HG03095 (cell line): Measurements from ENCODE around the gene TRIM50.
"Not testable (repeated sequence)": the region's sequence is repeated elsewhere in the genome, so short reads cannot be mapped to it uniquely, and the experiment has no call there.

ENCODE experiments used
- ATAC-seq: cut with Tn5 transposase; IDR thresholded peaks from one replicate; pipeline ENCODE4 v1.9.1; 2021; ENCODE audit warnings: moderate library complexity; ENCODE audit not compliant: unreplicated experiment

Gene TRIM50

GRCh38 chr7:73327922-73328321, at the start of gene TRIM50, which contains the start of gene FKBP6:
Gene TRIM50, minus strand, starts transcription at chr7:73328082. Its CDS starts 3,295 bp downstream, at chr7:73324787.
Gene FKBP6, plus strand, starts transcription at chr7:73328161. Its CDS starts 268 bp downstream, at chr7:73328429.
- not testable (repeated sequence) for ATAC-seq

- no peak for ATAC-seq
Measured at GRCh38 chr7:73376671-73377412, 49.0 kb upstream of the TRIM50 start.

DNA sequence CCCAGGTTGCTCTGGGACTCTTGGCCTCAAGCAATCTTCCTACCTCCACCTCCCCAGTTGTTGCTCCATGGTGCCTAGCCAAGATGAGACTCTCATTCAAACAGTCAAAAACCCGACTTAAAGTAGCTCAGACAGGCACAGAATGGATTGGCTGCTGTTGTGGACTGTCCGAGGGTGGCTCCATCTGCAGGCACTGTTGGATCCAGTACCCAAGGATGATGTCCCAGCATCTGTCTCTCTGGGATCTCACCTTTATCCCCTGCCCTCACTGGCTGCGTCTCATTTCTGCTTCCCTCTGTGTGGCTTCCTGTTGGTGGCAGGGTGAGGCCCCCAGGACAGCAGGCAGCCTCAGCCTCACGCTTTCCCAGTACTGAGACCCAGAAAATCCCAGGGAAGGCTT, 48.4 kb upstream of the TRIM50 start:
- not testable (repeated sequence) for ATAC-seq

DNA sequence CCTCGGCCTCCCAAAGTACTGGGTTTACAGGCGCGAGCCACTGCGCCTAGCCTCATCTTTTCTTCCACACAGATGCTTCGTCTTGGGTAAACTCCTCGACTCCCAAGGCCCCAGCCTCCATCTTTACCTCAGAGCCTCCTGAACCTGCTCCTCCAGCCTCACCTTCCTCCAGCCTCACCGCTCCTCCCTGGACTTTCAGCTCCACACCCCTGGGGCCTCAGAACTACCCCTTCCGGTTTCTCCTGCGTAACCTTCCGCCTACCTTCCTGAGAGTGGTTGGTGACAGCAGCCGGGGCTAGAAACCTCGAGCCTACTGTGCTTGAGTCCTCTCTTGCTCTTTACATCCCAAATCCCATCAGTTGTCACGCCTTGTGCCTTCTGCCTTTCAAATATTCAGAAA, 45.9 kb upstream of the TRIM50 start:
- no peak for ATAC-seq

DNA sequence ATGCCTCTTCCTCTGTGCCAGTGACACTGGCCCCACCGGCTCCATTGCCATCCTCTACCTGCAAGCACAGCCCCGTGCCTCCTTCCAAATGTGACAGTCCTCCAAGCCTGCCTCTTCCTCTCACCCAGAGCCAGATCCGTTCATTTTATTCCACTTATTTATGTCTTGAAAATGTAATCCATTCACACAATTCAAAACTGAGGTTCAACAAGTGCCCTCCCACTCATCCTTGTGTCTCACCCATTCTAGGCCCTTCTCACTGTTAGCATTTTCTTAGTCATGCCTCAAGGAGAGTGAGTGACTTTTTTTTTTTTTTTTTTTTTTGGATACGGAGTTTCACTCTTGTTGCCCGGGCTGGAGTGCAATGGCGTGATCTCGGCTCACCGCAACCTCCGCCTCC, 41.7 kb upstream of the TRIM50 start:
- no peak for ATAC-seq

DNA sequence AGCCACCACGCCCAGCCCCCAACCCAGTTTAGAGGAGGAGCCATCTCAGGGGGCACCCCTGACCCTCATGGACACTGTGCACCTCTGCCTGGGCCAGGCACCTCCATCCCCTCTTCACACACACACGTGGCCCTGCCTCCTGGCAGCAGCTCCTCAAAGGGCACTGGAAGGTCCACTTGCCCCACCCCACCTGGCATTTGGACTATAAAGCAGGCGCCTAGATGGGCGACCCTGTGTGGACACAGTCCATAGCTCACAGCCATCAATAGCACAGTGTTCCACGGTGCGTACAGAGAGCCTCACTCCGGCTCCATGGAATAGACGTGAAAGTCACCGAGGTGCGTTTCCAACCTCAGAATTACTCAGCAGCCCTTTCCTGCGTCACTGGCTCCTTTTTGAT, 41.1 kb upstream of the TRIM50 start:
- no peak for ATAC-seq

DNA sequence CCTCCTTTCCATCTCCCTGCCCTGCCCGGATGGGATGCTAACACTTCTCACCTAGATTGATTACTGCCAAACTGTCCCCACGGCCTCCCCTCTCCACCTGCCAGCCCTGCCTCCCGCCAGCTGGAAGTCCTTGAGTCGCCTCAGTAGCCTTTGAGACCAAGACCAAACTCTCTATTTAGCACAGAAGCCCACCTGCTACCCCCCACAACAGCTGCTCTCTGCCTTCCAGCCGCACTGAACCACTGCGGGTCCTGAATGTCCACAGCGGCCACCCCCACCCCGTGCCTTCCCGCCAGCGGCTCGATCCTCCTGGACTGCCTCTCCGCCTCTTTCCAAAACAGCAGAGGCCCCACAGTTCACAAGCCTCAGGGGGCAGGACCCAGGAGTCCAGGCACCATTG, 39.1 kb upstream of the TRIM50 start:
- ATAC-seq, result no peak

DNA sequence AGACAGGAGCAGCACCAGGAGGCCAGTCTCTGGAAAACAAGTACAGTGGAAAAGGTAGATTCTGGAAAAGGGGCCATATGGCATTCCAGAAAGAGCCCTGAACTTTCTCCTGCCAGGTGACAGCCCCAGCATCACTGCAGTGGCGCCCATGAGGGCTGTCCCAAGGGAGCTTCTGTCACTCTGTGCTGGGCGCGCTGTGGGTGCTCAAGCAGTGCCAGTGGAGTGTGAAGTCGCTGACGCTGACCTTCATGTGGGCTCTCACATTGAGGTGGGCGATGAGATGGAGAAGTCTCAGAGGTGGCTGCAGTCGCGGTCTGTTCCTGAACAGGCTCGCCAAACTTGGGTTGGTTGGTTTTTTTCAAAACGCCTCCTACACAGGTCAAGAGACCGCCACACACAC, 38.2 kb upstream of the TRIM50 start:
- ATAC-seq, result no peak

GRCh38 chr7:73364006-73364728, 36.3 kb upstream of the TRIM50 start:
- no peak for ATAC-seq

GRCh38 chr7:73363225-73364005, 35.5 kb upstream of the TRIM50 start:
- no peak for ATAC-seq

DNA sequence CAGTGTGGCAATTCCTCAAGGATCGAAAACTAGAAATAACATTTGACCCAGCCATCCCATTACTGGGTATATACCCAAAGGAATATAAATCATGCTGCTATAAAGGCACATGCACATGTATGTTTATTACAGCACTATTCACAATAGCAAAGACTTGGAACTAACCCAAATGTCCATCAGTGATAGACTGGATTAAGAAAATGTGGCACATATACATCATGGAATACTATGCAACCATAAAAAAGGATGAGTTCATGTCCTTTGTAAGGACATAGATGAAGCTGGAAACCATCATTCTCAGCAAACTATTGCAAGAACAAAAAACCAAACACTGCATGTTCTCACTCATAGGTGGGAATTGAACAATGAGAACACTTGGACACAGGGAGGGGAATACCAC, 32.7 kb upstream of the TRIM50 start:
- not testable (repeated sequence) for ATAC-seq

DNA sequence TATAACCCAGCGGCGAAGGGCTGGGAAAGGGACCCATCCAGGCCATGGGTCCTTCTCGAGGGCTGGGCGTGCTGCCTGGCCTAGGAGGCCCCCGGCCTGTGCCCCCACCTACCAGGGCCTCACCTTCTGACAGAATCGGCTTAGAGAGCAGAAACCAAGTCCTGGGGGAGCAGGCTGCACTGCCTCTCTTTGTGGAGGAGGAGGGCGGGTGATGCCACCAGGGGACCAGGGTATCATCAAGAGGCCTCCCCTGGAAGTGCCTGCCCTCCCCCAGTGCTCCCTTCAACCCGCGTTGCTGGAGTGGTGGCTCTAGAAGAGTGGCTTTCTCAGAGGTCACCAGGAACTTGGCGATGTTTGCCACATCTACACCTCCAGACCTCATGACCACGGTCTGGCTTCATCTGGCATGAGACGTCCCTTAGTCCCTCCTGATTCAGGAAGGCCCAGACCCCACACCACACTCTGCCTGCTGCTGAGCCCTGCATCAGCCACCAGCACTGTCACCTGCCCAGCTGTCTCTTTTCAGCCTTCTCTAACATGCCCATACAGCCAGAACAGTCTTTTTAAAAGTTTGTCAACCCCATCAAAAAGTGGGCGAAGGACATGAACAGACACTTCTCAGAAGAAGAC, 32.0 kb upstream of the TRIM50 start:
- ATAC-seq, result no peak

DNA sequence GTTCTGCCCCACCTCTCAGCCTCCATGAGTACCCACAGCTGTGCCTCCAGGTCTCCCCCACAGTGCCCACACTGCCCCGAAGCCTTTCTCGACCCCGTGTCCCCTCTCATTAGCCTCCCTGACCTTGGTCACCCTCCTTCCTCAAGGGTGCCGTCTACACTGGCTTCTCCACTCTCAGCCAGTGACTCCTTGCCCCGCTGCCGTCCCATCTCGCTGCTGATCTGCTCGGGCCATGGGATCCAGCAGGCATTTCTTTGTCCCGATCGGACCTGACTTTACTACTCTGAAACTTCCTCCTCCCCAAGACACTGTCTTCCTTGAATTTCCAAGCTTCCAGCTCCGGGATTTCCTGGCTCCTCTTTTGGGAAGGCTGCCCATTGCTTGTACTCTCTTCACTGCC, 31.4 kb upstream of the TRIM50 start:
- ATAC-seq, result no peak

DNA sequence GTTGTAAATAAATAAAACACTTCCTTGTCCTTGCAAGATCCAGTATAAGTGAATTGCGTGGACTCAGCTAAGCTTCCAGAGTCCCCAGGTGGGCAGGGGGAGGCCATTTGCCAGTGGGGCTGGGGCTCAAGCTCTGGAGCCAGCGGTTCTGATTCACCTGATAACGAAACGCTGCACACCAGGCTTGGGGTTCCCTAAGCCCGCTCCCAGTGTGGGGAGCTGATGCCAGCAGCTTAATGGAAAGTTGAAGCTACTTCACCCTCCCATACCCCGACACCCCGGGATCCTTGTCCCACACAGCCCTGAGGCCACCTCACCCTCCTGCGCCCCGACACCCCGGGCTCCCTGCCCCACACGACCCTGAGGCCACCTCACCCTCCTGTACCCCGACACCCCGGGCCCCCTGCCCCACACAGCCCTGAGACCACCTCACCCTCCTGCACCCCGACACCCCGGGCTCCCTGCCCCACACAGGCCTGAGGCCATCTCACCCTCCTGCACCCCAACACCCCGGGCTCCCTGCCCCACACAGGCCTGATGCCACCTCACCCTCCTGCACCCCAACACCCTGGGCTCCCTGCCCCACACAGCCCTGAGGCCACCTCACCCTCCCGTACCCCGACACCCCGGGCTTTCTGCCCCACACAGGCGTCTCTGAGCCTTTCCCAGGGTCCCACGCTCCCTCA, 30.9 kb upstream of the TRIM50 start:
- no peak for ATAC-seq

- ATAC-seq, result no peak
Measured at GRCh38 chr7:73356159-73356558, 28.3 kb upstream of the TRIM50 start.

DNA sequence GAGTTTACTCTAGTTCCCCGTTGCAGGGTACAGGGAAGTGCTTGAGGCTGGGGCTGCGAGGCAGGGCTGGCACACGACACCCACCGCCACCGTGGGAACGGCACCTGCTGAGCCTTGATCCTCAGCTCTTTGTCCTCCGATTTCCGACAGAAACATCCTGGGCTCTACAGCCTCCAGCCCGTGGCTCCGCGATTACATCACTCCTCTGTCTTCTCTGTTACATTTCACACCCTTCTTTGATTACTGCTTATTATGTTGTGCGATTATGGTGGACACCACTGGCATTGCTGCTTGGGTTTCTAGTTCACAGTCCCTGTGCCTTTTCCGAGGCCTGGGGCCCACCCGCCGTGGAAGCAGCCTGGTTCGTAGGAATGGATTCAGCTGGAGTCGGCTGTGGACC, 26.9 kb upstream of the TRIM50 start:
- no peak for ATAC-seq

- no peak for ATAC-seq
Measured at GRCh38 chr7:73354196-73354595, 26.3 kb upstream of the TRIM50 start.

GRCh38 chr7:73353243-73353642, 25.4 kb upstream of the TRIM50 start:
- ATAC-seq, result no peak

DNA sequence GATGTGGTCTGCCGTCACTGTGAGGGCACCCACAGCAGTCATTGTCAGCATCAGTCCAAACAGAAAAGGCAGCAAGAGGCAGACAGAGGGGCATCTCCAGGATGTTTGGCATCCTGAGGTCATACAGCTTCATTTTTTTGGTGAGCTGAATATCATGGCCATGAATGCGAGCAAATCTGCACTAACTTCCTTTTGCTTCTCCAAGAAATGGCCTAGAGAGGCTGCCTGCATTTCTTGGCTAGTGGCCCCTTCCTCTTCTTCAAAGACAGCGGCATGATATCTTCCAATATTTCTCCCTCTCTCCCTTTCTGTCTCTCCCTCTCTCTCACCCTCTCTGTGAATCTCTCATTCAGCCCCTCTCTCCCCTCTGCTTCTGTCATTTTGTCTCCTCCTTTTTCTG, 24.9 kb upstream of the TRIM50 start:
- ATAC-seq, result no peak

GRCh38 chr7:73351447-73352167, 23.7 kb upstream of the TRIM50 start:
- no peak for ATAC-seq
